Loucy (cell line): Measurements from ENCODE around the gene PITPNC1.

Experiments used
- EZH2phosphoT487 ChIP-seq: fragments of 200-600 bp; IDR thresholded peaks from 2 replicates; pipeline ENCODE4 v1.6.1; 2018; ENCODE audit warnings: antibody characterized with exemption, mild to moderate bottlenecking, moderate library complexity, borderline replicate concordance
- TF ChIP-seq, protein P1 (sequence below): fragments of 200-600 bp; sonication (generic); conservative IDR thresholded peaks from 2 replicates; pipeline ENCODE4 v1.5.1; 2014; ENCODE audit warnings: mild to moderate bottlenecking, antibody characterized with exemption, low read length

DNA sequence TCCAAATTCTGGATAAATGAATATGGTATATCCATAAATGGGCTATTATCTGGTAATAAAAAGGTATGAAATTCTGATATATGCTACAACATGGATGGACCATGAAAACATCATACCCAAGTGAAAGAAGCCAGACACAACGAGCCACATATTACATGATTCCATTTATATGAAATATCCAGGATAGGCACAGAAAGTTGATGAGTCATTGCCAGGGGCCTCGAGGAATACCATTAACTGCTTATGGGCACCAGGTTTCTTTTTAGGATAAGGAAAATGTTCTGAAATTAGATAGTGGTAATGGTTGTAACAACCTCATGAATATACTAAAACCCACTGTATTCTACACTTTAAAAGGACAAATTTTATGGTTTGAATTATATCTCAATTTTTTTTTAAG lies 123.2 kb downstream of the PITPNC1 start:
- TF ChIP-seq EZH2phosphoT487 = no peak
- TF ChIP-seq, protein P1, sequence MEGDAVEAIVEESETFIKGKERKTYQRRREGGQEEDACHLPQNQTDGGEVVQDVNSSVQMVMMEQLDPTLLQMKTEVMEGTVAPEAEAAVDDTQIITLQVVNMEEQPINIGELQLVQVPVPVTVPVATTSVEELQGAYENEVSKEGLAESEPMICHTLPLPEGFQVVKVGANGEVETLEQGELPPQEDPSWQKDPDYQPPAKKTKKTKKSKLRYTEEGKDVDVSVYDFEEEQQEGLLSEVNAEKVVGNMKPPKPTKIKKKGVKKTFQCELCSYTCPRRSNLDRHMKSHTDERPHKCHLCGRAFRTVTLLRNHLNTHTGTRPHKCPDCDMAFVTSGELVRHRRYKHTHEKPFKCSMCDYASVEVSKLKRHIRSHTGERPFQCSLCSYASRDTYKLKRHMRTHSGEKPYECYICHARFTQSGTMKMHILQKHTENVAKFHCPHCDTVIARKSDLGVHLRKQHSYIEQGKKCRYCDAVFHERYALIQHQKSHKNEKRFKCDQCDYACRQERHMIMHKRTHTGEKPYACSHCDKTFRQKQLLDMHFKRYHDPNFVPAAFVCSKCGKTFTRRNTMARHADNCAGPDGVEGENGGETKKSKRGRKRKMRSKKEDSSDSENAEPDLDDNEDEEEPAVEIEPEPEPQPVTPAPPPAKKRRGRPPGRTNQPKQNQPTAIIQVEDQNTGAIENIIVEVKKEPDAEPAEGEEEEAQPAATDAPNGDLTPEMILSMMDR = no peak
